UCSD-AML1 (cell line): ENCODE results near the gene MEF2C.
A peak's percentile ranks its signal among the peaks of the same experiment; 100 is the strongest.

Source experiments
- DNase-seq: peaks from one replicate; lab custom pipeline; 2025; ENCODE audit not compliant: unreplicated experiment; lab: John Stamatoyannopoulos, UW

MEF2C gene

DNA sequence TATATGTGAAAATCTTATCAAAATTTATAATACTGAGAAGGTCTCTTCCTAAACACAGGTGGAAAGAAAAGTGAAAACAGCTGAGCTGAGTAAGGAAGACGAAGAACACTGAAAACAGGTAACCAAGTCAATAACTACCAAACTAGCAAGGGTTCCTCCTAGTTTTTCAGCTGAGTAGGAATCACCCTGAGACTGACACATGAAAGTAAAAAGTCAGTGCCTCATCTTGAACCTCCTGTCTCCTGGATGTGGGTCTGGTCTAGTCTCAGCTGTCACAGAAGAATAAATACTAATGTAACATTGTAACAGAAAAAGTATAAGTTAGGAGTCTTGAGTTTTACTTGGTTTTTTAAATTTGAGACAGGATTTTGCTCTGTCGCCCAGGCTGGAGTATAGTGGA lies 121.0 kb downstream of the MEF2C start:
- DNase-seq, result no peak

DNA sequence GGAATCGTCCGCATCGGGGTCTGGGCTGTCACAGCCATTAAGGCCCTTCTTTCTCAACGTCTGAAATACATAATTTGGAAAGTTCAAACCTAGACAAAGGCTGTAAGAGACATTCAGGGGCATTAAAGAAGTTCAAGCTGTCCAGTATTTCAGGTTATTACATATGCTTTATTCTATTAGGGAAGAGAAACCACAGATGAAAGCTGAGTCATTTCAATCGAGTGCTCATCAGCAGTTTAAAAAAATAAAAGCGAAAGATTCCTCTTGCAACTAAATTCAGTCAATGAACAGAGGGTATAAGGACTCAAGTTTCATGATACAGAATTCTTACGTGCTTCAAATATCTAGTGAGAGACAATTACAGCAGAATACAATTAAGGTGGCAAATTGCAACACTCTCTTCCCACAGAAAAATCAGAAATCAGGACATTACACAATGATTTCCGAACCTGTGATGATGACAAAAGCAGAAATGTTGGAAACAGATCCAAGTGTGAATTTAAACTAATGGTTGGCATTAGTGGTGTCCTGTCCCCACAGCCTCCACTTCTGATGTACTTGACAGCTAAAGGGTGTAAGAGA lies 121.6 kb downstream of the MEF2C start:
- no peak for DNase-seq

DNA sequence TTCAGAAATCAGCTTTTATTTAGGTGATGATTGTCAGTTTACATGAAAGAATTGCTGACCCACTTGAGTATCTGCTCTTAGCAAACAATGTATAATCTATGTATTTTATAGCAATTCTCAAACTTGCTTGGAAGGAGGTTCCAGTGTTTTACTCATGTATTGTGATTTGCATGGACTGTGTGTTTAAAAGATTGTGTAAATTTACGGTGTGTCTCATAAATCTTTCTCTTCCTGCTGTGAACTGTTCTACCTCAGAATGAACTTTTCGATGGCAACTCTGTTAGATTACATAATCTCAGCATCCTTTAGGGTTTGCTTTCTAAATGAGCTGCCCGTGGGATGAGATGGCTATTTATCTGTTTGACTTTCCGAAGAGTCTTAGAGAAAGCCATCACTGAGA lies 122.5 kb downstream of the MEF2C start:
- DNase-seq, result no peak

DNA sequence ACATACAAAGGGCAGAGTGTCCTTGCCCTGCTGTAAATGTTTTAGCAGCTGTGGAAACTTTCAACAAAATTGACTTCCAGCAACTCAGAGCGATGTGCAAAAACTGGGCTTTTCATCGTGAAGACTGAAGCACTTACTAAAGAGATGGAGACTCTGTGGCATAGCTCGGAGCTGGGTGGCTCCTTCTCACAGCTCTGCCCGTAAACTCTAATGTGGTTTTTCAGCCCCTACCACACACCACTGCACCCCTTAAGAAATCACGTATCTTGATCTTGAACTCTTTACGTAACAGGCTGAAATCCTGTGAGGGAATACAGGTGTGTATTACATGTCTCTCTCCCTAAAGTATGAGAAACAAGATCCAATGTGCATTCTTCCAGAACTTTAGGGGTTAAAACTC lies 124.4 kb downstream of the MEF2C start:
- DNase-seq, result no peak

DNA sequence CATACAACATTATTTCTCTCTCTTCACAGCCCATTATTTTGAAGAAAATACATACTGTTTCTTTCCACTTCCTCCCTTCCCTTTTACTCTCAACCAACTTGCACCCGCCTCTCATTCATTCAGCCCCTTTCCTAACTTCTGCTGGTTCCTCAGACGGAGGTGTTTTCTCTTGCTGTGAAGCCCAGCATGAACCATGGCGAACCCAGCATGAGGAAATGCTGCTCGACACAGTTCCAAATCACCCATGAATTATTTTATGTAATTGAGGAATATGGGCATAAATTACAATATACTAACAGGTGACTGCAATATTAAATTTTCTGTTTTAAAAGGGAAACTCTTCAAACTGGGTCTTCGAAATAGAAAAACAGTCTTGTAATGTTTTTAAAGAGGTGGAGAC lies 124.8 kb downstream of the MEF2C start:
- no peak for DNase-seq

DNA sequence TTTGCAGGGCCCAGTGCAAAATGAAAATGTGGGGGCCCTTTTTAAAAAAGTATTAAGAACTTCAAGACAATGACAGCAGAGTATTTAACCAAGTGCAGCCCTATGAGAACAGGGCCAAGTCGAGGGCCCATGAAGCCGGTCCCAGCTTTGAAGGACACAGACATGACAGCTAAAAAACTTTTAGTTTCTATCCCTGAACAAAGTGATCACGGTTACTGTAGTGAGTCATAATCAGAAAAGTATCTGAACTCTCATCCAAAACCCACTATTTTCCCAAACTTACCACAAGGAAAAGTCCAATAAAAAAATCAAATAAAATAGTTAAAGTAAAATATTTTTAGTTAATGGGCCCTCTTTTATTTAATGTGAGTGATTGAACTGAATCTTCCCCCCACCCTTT lies 126.0 kb downstream of the MEF2C start:
- no peak for DNase-seq

DNA sequence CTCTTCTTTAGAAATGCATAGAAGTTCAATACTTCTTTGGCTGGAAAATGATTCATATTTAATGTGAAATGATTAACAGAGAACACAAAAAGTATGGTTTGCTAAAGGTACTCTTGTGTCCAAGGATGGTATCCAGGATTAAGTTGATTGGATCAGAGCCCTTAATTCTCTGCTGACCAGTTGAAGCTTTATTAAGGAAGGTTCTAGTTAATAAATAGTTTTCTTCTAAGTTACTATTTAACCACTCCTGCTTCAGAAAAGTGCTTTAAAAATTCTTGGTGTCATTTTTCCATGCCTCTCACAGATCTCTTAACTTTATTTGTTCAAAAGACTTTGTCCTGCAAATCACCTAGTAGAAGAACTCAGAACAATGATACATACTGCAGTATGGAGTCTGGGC lies 134.3 kb downstream of the MEF2C start:
- no peak for DNase-seq

DNA sequence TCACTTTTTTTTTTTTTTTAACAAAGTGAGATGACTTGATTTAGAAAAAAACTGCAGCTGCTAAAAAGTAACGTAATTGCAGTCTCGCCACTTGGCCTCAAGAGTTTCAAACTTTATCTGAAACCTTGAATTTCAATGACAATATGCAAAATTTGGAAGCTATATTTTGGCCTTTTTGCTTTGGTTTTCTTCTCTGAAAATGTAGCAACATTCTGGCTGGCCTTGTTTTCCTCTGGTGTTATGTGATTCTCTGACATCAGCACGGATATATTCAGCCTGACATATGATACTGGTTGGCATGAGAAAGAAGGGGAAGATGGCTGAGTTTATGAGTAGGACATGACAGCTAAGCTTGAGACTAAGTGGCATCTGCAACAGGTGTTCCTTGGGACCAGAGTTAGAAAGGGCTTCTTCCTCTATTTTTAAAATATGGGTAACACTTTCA lies 136.5 kb downstream of the MEF2C start:
- DNase-seq, result no peak

DNA sequence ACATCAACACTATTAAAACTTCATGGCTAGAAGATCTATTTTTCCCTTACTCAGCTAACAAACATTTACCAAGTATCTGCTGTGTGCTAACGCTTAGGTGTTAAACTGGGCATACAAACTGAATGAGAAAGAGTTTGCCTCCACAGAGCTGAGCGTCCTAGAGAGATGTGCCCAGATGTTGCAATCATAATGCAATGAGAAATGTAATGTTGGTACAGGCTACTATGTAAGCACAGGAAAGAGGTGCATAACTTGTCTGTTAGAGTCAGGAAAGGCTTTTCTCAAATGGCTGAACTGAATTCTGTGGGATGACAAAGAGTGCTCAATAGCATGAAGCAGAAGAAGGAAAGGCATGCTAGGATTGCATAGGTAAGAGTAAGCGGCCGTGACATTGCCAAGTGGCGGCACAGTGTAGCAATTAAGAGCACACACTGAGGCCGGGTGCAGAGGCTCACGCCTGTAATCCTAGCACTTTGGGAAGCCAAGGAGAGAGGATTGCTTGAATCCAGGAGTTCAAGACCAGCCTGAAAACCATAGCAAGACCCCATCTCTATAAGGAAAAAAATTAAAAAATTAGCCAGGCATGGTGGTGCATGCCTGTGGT lies 137.8 kb downstream of the MEF2C start:
- no peak for DNase-seq

DNA sequence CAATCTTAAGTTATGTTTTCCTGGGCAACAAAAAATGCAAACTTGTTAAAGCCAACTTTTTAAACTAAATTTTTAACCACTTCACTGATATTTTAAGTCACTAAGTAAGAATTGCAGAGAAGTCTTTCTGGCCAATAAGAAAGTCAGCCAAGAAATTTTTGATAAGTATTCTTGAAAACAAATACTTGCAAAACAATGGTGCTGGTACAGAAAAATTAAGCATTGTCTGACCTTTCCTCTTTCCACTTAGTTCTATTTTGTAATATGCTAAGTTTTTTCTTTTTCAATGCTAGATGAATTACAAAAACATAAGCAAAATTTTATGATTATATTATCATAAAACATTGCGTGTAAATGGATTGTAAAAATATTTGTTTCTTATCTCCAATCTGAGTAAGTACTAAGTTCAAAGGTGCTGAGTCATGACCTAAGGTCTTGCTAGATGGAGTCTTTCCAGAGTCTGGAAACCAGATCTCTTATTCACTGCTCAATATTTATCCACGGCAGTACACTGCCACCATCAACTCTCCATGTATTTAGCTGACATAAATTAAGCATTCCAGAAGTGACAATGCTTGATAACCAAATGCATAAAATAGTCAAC lies 139.7 kb downstream of the MEF2C start:
- DNase-seq, result no peak

DNA sequence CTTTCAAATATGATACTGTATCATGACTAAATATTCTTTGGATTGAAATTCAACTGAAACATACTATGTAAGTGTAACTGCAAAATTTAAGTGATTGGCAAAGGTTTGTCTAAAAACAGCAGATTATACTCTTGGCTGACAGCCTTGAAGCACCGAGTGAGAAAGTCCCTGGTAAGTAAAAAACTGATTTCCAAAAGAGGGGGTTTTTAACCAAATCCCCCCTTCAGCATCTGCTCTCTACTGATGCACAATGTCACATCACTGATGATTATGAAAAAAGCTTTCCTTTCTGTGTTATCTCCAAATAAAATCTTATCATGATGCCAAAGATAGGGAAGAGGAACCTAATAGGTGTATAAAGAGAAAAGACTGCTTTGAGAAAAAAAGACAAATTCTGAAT lies 141.0 kb downstream of the MEF2C start:
- no peak for DNase-seq

DNA sequence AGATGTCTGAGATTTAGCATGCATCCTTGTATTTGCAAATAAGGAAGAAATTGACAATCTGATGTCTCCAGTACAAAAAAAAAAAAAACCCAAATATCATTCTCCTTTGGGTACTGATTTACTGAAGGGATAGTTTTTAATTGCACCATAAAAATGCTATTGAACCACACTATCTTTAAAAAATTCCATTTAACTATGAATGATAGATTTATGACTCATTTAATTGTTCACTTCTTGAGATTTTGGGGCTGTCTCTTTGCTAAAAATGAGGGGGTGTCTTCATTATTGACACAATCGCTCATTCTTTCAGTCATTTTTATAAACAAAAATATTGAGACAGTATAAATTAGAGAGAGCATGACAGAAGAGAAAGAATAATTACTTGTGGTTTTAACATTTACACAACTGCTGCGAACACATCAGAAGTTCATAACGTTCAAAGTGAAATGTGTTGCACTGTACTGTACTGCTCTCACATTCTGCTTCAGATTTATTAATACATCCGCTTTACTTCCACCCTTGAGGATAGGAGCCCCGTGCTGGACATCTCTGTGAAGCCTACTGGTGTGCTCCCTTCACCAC lies 142.3 kb downstream of the MEF2C start:
- no peak for DNase-seq

DNA sequence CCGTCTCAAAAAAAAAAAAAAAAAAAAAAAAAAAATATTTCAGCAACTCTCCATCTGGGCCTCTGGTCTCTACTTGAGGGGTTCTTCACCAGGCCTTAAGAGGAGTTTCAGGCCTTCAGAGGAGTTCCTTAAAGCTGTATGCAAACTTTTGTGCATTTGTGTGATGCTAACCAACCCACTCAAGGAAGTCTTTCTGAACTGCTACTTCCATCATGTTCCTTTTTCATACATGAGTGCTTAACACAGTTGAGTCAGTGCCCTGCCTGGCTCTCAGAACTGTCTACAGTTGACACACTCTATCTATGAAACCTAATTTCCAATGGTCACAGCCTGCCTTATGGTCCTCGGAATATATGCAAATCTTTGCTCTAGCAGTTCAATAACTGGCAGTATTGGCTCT lies 146.5 kb downstream of the MEF2C start:
- DNase-seq, result no peak

DNA sequence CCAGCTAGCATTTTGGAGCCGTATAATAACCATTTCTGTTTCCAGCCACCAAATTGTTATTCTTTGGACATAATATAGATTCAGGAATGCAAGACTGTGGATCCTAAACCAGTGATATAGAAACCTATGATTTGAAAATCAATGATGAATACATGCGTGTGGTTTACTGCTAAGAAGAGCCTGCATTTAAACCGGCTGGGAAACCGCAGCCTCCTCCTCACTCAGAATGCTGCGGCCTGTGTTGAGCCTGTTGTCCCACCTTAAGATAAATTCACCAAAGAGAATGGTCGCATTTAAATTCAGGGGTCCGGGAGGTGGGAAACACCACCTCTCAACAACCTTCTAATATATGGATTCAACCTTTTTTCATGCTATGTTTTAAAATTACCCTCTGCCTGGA lies 148.0 kb downstream of the MEF2C start:
- peak; percentile 16 for DNase-seq

DNA sequence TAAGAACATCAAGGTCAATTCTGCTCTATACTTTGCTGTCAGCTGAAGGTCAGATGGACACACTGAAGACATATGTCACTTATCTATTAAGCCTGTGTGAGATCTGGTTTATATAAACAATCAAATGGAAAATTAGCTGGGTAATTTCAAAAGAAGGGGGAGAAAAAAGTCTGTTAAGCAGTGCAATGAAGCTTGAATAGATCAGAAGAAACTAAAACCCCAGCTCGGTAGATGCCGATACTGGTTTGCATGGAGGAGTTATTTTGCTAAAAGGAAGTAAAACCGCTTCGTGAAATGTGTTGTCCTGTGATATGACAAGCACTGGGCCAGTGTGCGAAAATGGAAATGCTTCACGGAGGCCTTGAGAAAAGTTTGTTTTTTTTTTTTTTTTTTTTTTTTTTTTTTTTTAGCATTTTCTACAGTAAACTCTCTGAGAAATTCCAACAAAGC lies 148.8 kb downstream of the MEF2C start:
- DNase-seq, result peak; percentile 39

DNA sequence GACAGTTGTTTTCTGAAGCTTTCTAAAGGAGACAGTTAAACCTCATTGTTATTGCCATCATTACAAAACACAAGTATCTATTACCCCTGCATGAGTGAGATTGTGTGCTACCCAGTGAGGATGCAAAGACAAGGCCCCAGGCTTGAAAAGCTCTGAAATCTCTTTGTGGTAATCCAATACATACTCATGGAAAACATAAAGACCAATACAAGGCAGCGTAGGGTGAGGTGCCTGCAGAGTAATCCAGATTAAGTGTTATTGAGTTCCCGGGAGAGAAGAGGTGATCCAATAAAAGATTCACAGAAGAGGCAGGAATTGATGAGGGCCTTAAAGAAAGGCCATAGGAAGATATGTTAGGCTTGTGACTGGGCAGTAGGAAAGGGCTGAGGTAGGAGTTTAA lies 150.1 kb downstream of the MEF2C start:
- DNase-seq, result no peak

DNA sequence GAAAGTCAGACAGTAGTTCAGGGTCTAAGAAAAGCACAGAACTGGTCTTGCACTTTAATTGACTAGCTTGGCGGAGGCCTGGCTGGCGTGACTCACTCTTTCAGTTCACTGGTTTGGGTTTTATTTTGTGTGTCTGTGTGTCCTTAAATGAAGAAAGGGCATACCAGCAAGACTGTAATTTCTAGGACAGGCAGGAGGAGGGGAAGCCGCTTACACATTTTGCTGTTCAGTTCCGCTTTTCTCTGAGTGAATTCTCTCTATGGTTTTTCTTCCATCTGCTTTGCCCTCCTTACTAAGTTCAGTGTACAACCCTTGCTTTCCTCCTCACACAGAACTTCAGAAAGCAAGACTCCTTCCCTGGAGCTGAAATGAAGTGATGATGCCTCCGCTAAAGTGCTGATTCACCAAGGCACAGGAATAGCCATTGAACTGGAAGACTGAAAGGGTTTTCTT lies 150.8 kb downstream of the MEF2C start:
- DNase-seq, result peak; percentile 57

DNA sequence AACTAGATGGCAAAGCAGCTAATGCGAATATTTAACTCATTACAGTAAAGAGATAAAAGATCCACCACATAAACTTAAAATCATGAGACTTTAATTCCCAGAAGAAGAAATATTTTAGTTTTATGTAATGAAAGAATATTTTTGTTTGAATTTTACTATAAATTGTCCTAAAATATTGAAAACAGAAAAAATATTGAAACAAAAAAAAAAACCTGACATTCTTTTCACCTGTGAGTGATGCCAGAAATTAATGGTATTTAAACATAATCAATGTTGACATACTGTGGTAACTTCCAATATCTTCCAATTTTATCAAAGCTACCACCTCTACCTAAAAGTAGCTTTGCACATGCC lies 153.2 kb downstream of the MEF2C start:
- DNase-seq, result no peak

DNA sequence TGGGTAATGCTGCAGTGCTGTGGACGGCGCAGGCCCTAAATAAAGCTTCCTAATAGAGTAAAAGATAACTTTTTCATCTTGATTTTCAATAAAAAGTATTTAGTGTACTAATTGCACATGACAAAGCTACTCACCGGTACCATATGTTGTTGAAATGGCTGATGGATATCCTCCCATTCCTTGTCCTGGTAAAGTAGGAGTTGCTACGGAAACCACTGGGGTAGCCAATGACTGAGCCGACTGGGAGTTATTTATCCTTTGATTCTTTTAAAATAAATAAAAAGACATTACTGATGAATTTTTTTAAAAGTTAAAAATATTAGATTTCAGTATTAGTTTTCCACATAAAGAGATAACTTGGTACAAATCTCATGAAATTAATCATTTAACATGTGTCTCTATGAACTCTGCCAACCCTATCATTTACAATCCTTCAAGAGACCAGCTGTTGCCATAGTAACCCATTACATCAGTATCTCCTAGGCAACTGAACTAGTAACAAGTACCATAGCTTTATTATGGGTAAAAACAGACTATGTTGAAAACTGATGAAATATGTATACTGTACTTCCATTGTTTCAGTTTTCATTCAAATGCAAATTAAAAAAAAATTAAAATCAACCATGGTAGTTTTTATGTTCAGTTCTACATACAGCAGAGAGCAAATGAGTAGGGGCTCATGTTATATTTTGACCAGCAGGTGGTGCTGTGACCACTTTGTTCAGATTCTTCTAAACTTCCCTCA lies 153.7 kb downstream of the MEF2C start:
- peak; percentile 31 for DNase-seq

DNA sequence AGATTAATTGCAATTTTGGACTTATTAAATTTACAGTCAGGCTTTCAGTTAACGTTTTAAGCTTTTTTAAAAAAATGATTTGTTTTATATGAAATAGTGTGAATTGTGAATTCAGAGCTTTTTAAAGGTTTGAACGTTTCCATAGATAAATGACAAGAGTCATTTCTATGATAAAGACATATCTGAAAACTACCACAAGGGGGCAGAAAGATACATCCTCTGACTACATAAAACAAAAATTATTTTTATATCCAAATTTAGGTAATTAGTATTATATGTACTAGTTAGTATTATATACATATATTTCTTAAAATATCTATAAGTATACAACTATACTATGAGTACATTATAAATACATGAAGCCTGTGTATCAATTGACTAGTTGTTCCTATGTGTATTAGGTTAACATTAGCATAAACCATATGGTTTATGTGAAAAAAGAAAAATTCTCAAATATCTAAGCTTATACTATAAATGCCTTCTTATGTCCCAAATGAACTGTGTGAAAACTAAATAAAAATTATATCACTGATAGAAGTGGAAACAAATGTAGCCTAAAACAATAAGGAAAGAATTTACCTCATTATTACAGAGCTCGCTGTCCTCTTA lies 155.2 kb downstream of the MEF2C start:
- no peak for DNase-seq

DNA sequence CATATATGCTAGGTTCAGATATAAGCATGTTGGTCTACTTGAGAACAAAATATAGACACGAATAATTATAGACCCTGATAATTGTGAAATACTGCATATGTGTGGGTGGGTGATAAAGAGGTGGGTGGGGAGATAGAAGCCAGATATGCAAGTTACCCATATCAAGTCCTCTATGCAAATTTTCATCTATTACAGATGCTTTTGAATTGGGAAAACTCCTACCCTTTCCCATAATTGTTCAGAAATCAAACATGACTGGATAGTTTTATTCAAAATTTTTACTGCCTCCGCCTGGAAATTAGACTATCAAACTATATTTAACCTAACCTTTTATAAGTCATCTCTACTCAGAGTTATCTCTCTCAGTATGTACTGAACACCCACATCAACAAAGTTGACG lies 157.5 kb downstream of the MEF2C start:
- DNase-seq, result no peak
